ENCODE results near the gene ZNF286A.
"Not testable (repeated sequence)": the region's sequence is repeated elsewhere in the genome, so short reads cannot be mapped to it uniquely, and the experiment has no call there.

GRCh38 chr17:15674640-15675039, 24.9 kb upstream of the ZNF286A start:
- TF ChIP-seq CTCF, POLR2AphosphoS5, EP300 (IDR thresholded peaks at IDR 0.05): not testable (repeated sequence)
